ENCODE results near the gene OTOGL.
"Not testable (repeated sequence)": the region's sequence is repeated elsewhere in the genome, so short reads cannot be mapped to it uniquely, and the experiment has no call there.

Gene OTOGL

DNA sequence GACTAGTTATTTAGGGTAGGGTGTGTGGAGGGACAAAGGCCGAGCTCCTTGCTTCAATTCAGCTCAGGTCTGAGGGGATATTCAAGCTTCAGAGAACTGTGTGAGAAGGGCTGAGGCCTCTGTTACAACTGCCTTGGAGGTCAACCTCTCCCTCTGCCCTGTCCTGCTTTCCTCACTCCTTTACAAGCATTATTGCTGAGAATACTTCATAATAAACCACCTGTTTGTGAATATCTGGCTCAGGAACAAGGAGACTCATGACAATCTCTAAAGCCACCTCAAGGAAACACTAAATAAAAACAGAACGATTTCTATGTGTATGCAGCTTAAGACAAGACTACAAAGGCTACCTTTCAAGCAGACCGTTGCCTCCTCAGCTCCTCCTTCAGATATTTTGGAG lies 21.7 kb downstream of the OTOGL start:
- no peak for DNase-seq (ENCODE audit: low read depth)

- DNase-seq (ENCODE audit: low read depth) = no peak
These were observed 22.3 kb downstream of the OTOGL start for GRCh38 chr12:80121661-80122060.

DNA sequence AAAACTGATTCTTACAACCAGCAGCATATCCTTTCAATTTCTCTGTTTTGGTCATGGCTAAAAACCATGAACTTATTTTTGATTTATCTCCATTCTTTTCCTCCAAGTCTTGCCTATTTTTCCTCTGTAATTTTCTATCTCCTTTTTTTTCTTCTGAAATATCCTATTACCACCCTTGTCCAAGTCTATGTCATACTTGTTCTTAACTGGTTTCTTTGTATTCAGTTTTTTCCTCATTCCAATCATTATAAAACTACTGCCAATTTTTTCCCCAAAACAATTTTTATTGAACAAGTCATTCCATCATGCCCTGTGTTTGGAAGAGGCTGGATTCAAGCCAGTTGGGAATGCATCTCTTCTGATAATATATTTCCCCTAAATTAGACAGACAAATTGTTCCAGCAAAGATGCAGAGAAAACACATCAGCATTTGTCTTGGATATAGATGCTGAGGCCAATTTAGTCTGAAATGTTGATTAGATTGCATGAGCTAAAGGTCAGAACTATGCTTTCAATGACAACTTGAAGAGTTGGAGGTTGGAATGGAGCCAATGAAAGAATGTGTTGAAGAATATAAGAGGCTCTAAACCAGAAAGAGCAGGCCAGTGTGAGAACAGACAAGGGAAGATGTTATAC lies 30.7 kb downstream of the OTOGL start:
- no peak for DNase-seq (ENCODE audit: low read depth)

- no peak for DNase-seq (ENCODE audit: low read depth)
These were observed 36.3 kb downstream of the OTOGL start for GRCh38 chr12:80135624-80136023.

- DNase-seq (ENCODE audit: low read depth) = no peak
These were observed 40.7 kb downstream of the OTOGL start for GRCh38 chr12:80140005-80140404.

GRCh38 chr12:80142640-80143039 lies 43.3 kb downstream of the OTOGL start:
- no peak for DNase-seq (ENCODE audit: low read depth)

GRCh38 chr12:80143537-80143936 lies 44.2 kb downstream of the OTOGL start:
- DNase-seq (ENCODE audit: low read depth) = no peak

GRCh38 chr12:80149547-80150313 lies 50.4 kb downstream of the OTOGL start:
- not testable (repeated sequence) for DNase-seq (ENCODE audit: low read depth)

DNA sequence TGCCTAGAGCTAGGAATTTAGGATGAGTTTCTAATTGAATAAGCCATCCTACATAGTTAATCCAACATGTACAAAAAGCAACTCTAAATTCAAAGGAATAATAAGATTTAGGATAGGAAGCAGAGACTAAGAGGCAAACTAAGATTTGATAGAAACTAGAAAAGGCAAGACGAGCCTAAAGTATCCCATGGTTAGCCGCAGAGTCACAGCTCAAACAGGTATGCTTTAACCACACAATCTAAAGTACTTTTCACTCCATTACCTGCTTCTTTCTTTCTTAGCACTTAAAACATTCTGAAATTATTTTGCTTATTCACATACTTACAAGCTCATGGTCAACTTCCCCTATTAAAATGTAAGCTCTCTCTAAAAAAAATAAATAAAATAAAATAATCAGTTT lies 51.8 kb downstream of the OTOGL start:
- no peak for DNase-seq (ENCODE audit: low read depth)

GRCh38 chr12:80154261-80154660 lies 54.9 kb downstream of the OTOGL start:
- no peak for DNase-seq (ENCODE audit: low read depth)

- no peak for DNase-seq (ENCODE audit: low read depth)
These were observed 57.0 kb downstream of the OTOGL start for GRCh38 chr12:80156306-80156705.

- no peak for DNase-seq (ENCODE audit: low read depth)
These were observed 58.3 kb downstream of the OTOGL start for GRCh38 chr12:80157645-80158044.

GRCh38 chr12:80161612-80162011 lies 62.3 kb downstream of the OTOGL start:
- no peak for DNase-seq (ENCODE audit: low read depth)

- no peak for DNase-seq (ENCODE audit: low read depth)
These were observed 62.8 kb downstream of the OTOGL start for GRCh38 chr12:80162177-80162576.

- DNase-seq (ENCODE audit: low read depth) = no peak
These were observed 66.4 kb downstream of the OTOGL start for GRCh38 chr12:80165746-80166145.

DNA sequence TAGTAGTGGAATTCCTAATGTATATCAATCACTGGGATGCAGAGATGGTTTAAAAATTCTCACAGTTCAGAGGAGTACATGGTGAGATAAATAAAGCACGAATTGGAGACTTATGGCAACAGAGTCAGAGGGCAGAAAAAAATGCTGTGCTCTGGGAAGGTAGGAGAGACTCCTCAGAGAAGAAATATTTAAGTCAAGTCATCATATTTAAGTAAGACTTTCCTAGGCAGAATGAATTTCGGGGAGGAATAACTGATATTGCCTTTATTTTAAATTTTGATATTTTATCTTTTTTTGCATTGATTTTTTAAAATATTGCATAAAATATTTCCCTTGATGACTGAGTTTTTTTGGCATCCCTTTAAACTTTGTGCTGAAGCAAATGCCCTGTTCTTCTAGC lies 67.4 kb downstream of the OTOGL start:
- no peak for DNase-seq (ENCODE audit: low read depth)

GRCh38 chr12:80168936-80169335 lies 69.6 kb downstream of the OTOGL start:
- DNase-seq (ENCODE audit: low read depth) = no peak

GRCh38 chr12:80170915-80171314 lies 71.6 kb downstream of the OTOGL start:
- DNase-seq (ENCODE audit: low read depth) = no peak

GRCh38 chr12:80173083-80173864 lies 73.9 kb downstream of the OTOGL start:
- DNase-seq (ENCODE audit: low read depth) = no peak

GRCh38 chr12:80175307-80175930 lies 76.1 kb downstream of the OTOGL start:
- no peak for DNase-seq (ENCODE audit: low read depth)

DNA sequence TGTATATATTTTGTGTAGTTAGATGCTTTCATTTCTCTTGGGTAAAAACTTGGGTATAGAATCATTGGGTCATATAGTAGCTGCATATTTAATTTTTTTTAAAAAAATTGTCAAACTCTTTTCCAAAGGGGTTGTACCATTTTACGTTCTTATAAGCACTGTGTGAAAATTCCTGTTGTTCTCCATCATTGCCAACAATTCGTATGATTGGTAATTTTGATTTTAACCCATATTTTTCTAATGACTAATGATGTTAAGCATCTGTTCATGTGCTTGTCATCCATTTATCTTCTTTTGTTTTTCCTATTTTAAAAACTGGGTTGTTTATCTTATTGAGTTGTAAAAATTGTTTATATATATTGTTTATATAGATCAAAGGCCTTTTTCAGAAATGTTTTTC lies 77.4 kb downstream of the OTOGL start:
- no peak for DNase-seq (ENCODE audit: low read depth)

DNA sequence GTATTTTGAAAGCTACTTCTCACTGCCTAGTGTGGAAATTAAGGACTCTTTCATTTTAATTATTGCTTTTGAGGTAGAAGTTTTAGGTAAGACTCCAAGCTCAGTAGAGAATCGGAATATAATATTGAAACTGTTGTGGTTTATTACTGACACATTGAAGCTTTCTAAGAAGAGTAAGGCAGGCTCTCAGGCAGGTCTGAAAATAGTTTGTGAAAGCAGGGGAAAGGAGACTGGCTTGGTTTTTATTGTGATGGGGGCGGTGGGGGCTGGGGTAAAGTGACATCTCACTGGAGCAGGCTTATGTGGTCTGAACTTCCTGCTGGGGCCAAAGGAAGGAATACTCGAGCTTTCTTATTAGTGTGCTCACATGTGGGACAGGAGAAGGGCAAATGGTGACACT lies 79.5 kb downstream of the OTOGL start:
- DNase-seq (ENCODE audit: low read depth) = no peak

DNA sequence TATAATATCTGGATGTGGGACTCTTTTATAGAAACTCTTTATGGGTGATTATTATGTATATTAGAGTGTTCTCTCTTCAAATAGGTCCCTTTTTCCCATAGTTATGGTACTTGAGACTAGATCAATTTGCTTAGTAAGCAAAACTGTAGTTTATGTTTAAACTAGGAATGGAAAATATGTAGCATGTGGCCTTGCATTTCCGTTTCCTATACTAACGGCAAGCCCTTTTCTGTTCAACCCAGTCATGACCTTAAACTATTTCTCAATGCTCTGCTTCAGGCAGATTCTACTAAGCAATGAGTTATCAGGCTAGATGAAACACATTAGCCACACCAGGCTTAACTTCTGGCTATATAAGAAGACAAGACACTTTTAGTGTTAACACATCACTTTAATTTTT lies 84.6 kb downstream of the OTOGL start:
- no peak for DNase-seq (ENCODE audit: low read depth)

Measured in activated T-cell treated with anti-CD3 and anti-CD28 coated beads for 1 hour (primary cell).